GM18520 (cell line): Measurements from ENCODE around the gene RGS7BP.
A peak's percentile ranks its signal among the peaks of the same experiment; 100 is the strongest.

Experiments
- ATAC-seq: cut with Tn5 transposase; IDR thresholded peaks from one replicate; pipeline ENCODE4 v1.9.1; 2021; ENCODE audit not compliant: unreplicated experiment

RGS7BP gene

GRCh38 chr5:64505769-64506566 lies at the start of gene RGS7BP:
TSS of gene RGS7BP (plus strand) at chr5:64506015. CDS start at chr5:64506625, 610 bp downstream.
- ATAC-seq = no peak

GRCh38 chr5:64457846-64458245 lies 48.0 kb upstream of the RGS7BP start:
- no peak for ATAC-seq

GRCh38 chr5:64458948-64459347 lies 46.9 kb upstream of the RGS7BP start:
- ATAC-seq = no peak

GRCh38 chr5:64462391-64462790 lies 43.4 kb upstream of the RGS7BP start:
- ATAC-seq = no peak

GRCh38 chr5:64486163-64486562 lies 19.7 kb upstream of the RGS7BP start:
- no peak for ATAC-seq

- ATAC-seq = no peak
These were observed 18.5 kb upstream of the RGS7BP start for GRCh38 chr5:64487283-64487682.

GRCh38 chr5:64489857-64490256 lies 16.0 kb upstream of the RGS7BP start:
- no peak for ATAC-seq

GRCh38 chr5:64497386-64497785 lies 8.4 kb upstream of the RGS7BP start:
- no peak for ATAC-seq

GRCh38 chr5:64502196-64502595 lies 3.6 kb upstream of the RGS7BP start:
- no peak for ATAC-seq

GRCh38 chr5:64506567-64507263 lies 900 bp downstream of the RGS7BP start:
- ATAC-seq = no peak

- ATAC-seq = no peak
These were observed 1.4 kb downstream of the RGS7BP start for GRCh38 chr5:64507264-64507605.

GRCh38 chr5:64509828-64510227 lies 4.0 kb downstream of the RGS7BP start:
- ATAC-seq = no peak

- ATAC-seq = no peak
These were observed 7.7 kb downstream of the RGS7BP start for GRCh38 chr5:64513492-64513891.

GRCh38 chr5:64514612-64515011 lies 8.8 kb downstream of the RGS7BP start:
- no peak for ATAC-seq

GRCh38 chr5:64516216-64516615 lies 10.4 kb downstream of the RGS7BP start:
- ATAC-seq = no peak

GRCh38 chr5:64518793-64519192 lies 13.0 kb downstream of the RGS7BP start:
- ATAC-seq = peak; percentile 74

- no peak for ATAC-seq
These were observed 13.4 kb downstream of the RGS7BP start for GRCh38 chr5:64519263-64519662.

GRCh38 chr5:64526734-64527439 lies 21.1 kb downstream of the RGS7BP start:
- no peak for ATAC-seq

- ATAC-seq = no peak
These were observed 24.3 kb downstream of the RGS7BP start for GRCh38 chr5:64530076-64530475.

- ATAC-seq = no peak
These were observed 26.4 kb downstream of the RGS7BP start for GRCh38 chr5:64532212-64532611.

GRCh38 chr5:64532657-64533056 lies 26.8 kb downstream of the RGS7BP start:
- ATAC-seq = no peak

- ATAC-seq = no peak
These were observed 28.2 kb downstream of the RGS7BP start for GRCh38 chr5:64534033-64534432.
